Lower leg skin (tissue), 3 donors: ENCODE measurements around the gene SCN3B.

Experiments
- CTCF ChIP-seq, 3 donors: fragments of 450-650 bp; IDR thresholded peaks; one replicate each; pipeline ENCODE4 v1.5.1; 2016; ENCODE audit warnings: antibody characterized with exemption in 3 of 3, mild to moderate bottlenecking in 3 of 3, moderate library complexity in 2 of 3
- POLR2A ChIP-seq, 2 donors: fragments of 450-650 bp; IDR thresholded peaks; one replicate each; pipeline ENCODE4 v1.6.1; 2016 to 2017; ENCODE audit warnings: antibody characterized with exemption in 2 of 2, mild to moderate bottlenecking in 1 of 2, moderate library complexity in 1 of 2

- TF ChIP-seq CTCF (IDR thresholded peaks at IDR 0.05) = no peak
- no peak for TF ChIP-seq POLR2A (IDR thresholded peaks at IDR 0.05)
Measured at GRCh38 chr11:123608371-123608770, 46.1 kb downstream of the SCN3B start.
